Body of pancreas (tissue), 4 donors: ENCODE results near the gene BRICD5. TPM values are rescaled to one million over a fixed set of nuclear protein-coding genes. Genes with fewer than 3 reads are reported as not detected.

ENCODE experiments used
- ATAC-seq: fragments of 150-250 bp; one replicate; pipeline ENCODE4 v1.9.1; 2016
- DNase-seq, 4 donors: peaks; one replicate each; pipeline ENCODE4 v3.0.0-alpha.2; 2019
- H3K27ac ChIP-seq, 4 donors: fragments of 200-600 bp; sonication (generic); 1 replicate in 3 of 4; 2 replicates in 1 of 4; pipeline versions ENCODE4 v1.5.1 to v1.6.1; 2016 to 2019; ENCODE audit warnings: mild to moderate bottlenecking in 1 of 4, mixed read lengths in 1 of 4, moderate library complexity in 1 of 4
- H3K27me3 ChIP-seq, 2 donors: fragments of 200-600 bp; sonication (generic); one replicate each; pipeline ENCODE4 v1.6.0; 2016; ENCODE audit warnings: mild to moderate bottlenecking in 1 of 2
- H3K36me3 ChIP-seq, 2 donors: fragments of 200-600 bp; sonication (generic); replicated peaks in 1 of 2; 2 replicates each; pipeline ENCODE4 v1.5.1; 2016; ENCODE audit warnings: low read depth in 2 of 2; ENCODE audit not compliant: insufficient read depth in 1 of 2
- H3K4me1 ChIP-seq: fragments of 200-600 bp; sonication (generic); one replicate; pipeline ENCODE4 v1.6.0; 2016
- H3K4me3 ChIP-seq, 2 donors: fragments of 200-600 bp; sonication (generic); 1 replicate in 1 of 2; 2 replicates in 1 of 2; pipeline ENCODE4 v1.5.1; 2016 to 2019
- H3K9me3 ChIP-seq, 3 donors: fragments of 200-600 bp; sonication (generic); 1 replicate in 2 of 3; 2 replicates in 1 of 3; pipeline ENCODE4 v1.5.1; 2016
- POLR2A ChIP-seq, 3 donors: fragments of 450-650 bp; IDR thresholded peaks; one replicate each; pipeline ENCODE4 v1.6.1; 2016; ENCODE audit warnings: antibody characterized with exemption in 3 of 3, mild to moderate bottlenecking in 2 of 3
- WGBS, 2 donors: methylation state at CpG; one replicate each; pipeline ENCODE4 v1.1.5; 2017; 5-methylcytosine and 5-hydroxymethylcytosine counted together
- intact Hi-C: fragments of 100-400 bp; cut with DNase I; formaldehyde crosslinking; loops from one replicate; pipeline ENCODE4 v1.15.1; 2023
- total RNA-seq, 2 donors: library from RNA; depleted of rRNA; stranded (reverse); fragments of >200 nt; gene quantifications; one replicate each; pipeline ENCODE4 v1.1.0, GENCODE V29; 2016
- TF ChIP-seq, protein P1 (sequence below), 7 experiments: fragments of 450-650 bp in 4 of 7; fragments of 200-600 bp in 3 of 7; sonication (generic) in 3 of 7; IDR thresholded peaks; one replicate each; pipeline ENCODE4 v1.5.1; 2016 to 2019; ENCODE audit warnings: antibody characterized with exemption in 7 of 7

Gene BRICD5
- total RNA-seq, 2 donors from 2014 or later = 1.8 to 3.3 TPM

DNA sequence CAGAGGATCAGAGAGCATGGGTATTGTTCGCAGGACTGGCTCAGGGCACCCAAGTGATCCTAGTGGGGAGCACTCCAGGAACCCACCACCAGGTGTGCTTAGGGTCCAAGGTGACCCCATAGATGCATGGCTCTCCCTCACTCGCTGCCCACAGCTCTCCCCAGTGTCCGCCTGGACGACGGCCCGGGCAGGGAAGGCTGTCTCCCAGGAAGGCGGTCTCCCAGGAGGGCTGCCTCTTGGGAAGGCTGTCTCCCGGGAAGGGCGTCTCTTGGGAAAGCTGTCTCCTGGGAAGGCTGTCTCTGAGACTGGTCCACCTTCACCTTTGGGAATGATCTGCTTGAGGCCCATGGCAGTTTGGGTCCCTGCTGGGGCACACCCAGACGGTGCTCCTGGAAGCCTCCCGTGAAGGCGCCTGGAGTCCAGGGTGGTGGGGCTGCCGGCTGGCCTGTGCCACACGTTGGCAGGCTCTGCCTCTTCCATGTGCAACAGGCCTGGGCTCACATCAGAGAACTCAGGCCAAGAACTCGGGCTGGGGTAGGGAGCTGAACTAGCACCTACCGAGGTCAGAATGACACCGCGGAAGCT lies 35.7 kb upstream of the BRICD5 start:
- Histone ChIP-seq H3K36me3 (peaks cover 10 to 13% of the 10 kb centered on the region in 2 donors), H3K4me3 (no peak overlapping the region), H3K4me1 (peaks cover 9% of the 10 kb centered on the region), H3K27ac (no peak overlapping the region), H3K9me3 (no peaks in the 10 kb centered on the region), H3K27me3 (no peaks in the 10 kb centered on the region)
- ATAC-seq = no peak
- no peak for TF ChIP-seq POLR2A (IDR thresholded peaks at IDR 0.05)
- TF ChIP-seq, protein P1, sequence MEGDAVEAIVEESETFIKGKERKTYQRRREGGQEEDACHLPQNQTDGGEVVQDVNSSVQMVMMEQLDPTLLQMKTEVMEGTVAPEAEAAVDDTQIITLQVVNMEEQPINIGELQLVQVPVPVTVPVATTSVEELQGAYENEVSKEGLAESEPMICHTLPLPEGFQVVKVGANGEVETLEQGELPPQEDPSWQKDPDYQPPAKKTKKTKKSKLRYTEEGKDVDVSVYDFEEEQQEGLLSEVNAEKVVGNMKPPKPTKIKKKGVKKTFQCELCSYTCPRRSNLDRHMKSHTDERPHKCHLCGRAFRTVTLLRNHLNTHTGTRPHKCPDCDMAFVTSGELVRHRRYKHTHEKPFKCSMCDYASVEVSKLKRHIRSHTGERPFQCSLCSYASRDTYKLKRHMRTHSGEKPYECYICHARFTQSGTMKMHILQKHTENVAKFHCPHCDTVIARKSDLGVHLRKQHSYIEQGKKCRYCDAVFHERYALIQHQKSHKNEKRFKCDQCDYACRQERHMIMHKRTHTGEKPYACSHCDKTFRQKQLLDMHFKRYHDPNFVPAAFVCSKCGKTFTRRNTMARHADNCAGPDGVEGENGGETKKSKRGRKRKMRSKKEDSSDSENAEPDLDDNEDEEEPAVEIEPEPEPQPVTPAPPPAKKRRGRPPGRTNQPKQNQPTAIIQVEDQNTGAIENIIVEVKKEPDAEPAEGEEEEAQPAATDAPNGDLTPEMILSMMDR (IDR thresholded peaks at IDR 0.05) = no peak
- intact Hi-C loops = no loop called here
- no peak for DNase-seq
- WGBS, 2 donors = 89 to 100% methylated on average over 3 to 18 of the region's 18 CpGs

DNA sequence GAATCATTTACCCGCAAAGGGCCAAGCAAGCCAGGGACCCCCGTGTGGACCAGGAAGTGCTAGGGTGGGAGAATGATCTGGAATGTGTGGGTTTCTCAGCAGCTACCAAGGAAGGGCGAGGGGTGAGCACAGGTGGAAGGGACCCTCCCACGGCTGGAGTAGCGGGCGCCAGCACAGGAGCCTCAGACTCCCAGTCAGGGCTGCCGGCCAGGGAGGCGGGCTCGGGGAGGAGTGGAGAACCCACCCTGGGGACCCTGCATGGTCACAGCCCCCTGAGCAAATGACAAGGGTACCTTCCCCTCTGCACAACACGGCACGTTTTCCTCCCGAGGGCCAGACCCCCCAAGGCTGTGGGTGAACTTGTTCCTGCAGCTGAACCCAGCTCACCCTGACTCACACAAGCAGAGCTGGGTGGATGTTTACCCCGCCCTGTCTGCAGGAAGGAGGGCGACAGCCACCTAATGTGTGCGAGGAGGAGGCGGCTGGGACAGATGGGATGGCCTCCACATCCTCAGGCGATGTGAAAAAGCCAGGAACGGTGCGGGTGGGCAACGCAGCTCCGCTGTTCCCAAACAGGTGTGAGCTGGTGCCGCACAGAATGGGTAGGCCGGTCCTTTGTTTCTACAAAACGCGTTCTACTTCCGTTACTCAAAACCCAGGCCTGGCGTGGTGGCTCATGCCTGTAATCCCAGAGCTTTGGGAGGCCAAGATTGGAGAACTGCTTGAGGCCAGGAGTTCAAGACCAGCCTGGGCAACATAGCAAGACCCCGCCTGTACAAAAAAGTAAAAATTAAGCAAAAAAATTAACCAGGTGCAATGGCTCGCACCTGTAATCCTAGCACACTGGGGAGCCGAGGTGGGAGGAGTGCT lies 34.5 kb upstream of the BRICD5 start:
- H3K36me3 ChIP-seq = peaks cover 10 to 13% of the 10 kb centered on the region in 2 donors
- intact Hi-C loops = no loop called here
- WGBS, 2 donors = 89 to 93% methylated on average over 23 to 30 of the region's 30 CpGs
- TF ChIP-seq, protein P1 (IDR thresholded peaks at IDR 0.05) = no peak
- TF ChIP-seq POLR2A (IDR thresholded peaks at IDR 0.05) = no peak
- DNase-seq (no peak), ATAC-seq (no peak)
- no peak overlapping the region for H3K27ac ChIP-seq
- H3K4me1 ChIP-seq = peaks cover 3% of the 10 kb centered on the region
- H3K4me3 ChIP-seq = no peak overlapping the region
- no peaks in the 10 kb centered on the region for H3K27me3 ChIP-seq
- H3K9me3 ChIP-seq = no peaks in the 10 kb centered on the region

DNA sequence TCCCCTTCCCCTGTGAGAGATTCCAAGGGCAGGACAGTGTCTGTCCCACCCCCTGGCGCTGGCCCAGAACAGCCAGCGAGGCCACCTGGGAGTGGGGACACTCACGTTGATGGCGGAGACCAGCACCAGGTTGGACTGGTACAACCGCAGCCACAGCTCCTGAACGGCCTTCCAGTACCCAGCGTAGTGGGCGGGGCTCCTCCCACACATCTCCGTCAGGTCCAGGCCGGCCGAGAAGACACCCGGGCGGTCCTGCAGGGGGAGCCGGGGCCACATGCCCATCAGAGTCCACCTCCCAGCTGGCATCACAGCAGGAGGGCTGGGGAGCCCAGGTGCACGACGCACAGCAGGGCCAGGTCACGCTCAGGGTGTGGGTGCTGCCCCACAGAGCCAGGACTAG lies 33.6 kb upstream of the BRICD5 start:
- DNase-seq (peak in 1 of 4 donors; percentile 20), ATAC-seq (no peak)
- no peak overlapping the region for H3K27ac ChIP-seq
- H3K4me1 ChIP-seq = no peaks in the 10 kb centered on the region
- H3K27me3 ChIP-seq = no peaks in the 10 kb centered on the region
- 73 to 88% methylated on average over 5 to 17 of the region's 17 CpGs for WGBS, 2 donors
- no peaks in the 10 kb centered on the region for H3K9me3 ChIP-seq
- intact Hi-C loops = no loop called here
- H3K4me3 ChIP-seq = no peak overlapping the region
- peaks cover 10 to 13% of the 10 kb centered on the region in 2 donors for H3K36me3 ChIP-seq
- no peak for TF ChIP-seq POLR2A (IDR thresholded peaks at IDR 0.05)
- TF ChIP-seq, protein P1 (IDR thresholded peaks at IDR 0.05) = no peak

DNA sequence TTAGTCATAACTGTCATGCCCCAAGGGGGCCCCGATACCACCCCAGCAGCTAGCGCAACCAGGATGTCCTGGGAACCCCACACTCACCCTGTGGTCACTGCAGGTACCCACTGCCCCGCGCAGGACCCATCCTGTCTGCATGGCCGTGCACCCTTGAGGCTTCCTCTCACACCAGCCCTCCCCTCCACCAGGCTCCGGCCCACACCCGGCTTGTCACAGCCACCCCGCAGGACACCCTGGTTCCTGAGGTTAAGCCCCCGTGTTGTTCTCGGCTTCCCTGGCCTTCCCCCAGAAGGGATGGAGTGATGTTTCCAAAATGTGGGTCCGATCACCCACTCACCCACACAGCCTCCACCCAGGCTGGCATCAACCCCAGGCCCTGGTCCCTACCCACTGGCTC lies 33.1 kb upstream of the BRICD5 start:
- WGBS, 2 donors = 96 to 100% methylated on average over 6 to 11 of the region's 11 CpGs
- intact Hi-C loops = no loop called here
- DNase-seq (no peak), ATAC-seq (no peak)
- no peak overlapping the region for H3K4me3 ChIP-seq
- no peaks in the 10 kb centered on the region for H3K9me3 ChIP-seq
- H3K36me3 ChIP-seq = peaks cover 10 to 13% of the 10 kb centered on the region in 2 donors
- H3K4me1 ChIP-seq = no peaks in the 10 kb centered on the region
- TF ChIP-seq, protein P1 (IDR thresholded peaks at IDR 0.05) = no peak
- no peak for TF ChIP-seq POLR2A (IDR thresholded peaks at IDR 0.05)
- no peaks in the 10 kb centered on the region for H3K27me3 ChIP-seq
- H3K27ac ChIP-seq = no peak overlapping the region
